GM23338 (cell line): ENCODE measurements around the gene PPP1R9A. TPM values are rescaled to one million over a fixed set of nuclear protein-coding genes. Genes with fewer than 3 reads are reported as not detected.

Source experiments
- ATAC-seq: fragments of 200-7000 bp; cut with Tn5 transposase; 3 replicates; pipeline ENCODE4 v1.9.1; 2020
- DNase-seq: peaks from one replicate; pipeline ENCODE4 v3.0.0-alpha.2; 2015; ENCODE audit warnings: low spot score
- H2AFZ ChIP-seq: fragments of 200-600 bp; sonication (generic); 2 replicates; pipeline ENCODE4 v1.8.0; 2016; ENCODE audit warnings: antibody characterized with exemption, mild to moderate bottlenecking, moderate library complexity
- H3F3A ChIP-seq: fragments of 200-600 bp; sonication (generic); replicated peaks from 2 replicates; pipeline ENCODE4 v1.8.0; 2017; ENCODE audit warnings: antibody characterized with exemption, mixed run types, low read depth
- H3K27ac ChIP-seq: fragments of 200-600 bp; sonication (generic); 2 replicates; pipeline ENCODE4 v1.6.1; 2016; ENCODE audit warnings: low read depth
- H3K27me3 ChIP-seq: fragments of 200-600 bp; sonication (generic); 2 replicates; pipeline ENCODE4 v1.8.0; 2016; ENCODE audit warnings: mild to moderate bottlenecking, mixed run types, moderate library complexity; ENCODE audit not compliant: insufficient read depth
- H3K36me3 ChIP-seq: fragments of 200-600 bp; sonication (generic); 2 replicates; pipeline ENCODE4 v1.8.0; 2016; ENCODE audit warnings: mild to moderate bottlenecking; ENCODE audit not compliant: insufficient read depth
- H3K4me1 ChIP-seq: fragments of 200-600 bp; sonication (generic); 2 replicates; pipeline ENCODE4 v1.8.0; 2016; ENCODE audit warnings: mild to moderate bottlenecking, moderate library complexity; ENCODE audit not compliant: insufficient read depth
- H3K4me2 ChIP-seq: fragments of 200-600 bp; sonication (generic); 2 replicates; pipeline ENCODE4 v1.7.1; 2017; ENCODE audit warnings: mixed run types
- H3K4me3 ChIP-seq: fragments of 200-600 bp; sonication (generic); 2 replicates; pipeline ENCODE4 v1.6.1; 2016; ENCODE audit warnings: mixed run types
- H3K79me2 ChIP-seq: fragments of 200-600 bp; sonication (generic); replicated peaks from 2 replicates; pipeline ENCODE4 v1.8.0; 2017; ENCODE audit warnings: mild to moderate bottlenecking; ENCODE audit not compliant: insufficient read depth
- H3K9me2 ChIP-seq: fragments of 200-600 bp; sonication (generic); 2 replicates; pipeline ENCODE4 v1.8.0; 2017; ENCODE audit not compliant: insufficient read depth
- H4K20me1 ChIP-seq: fragments of 200-600 bp; sonication (generic); replicated peaks from 2 replicates; pipeline ENCODE4 v1.8.0; 2017; ENCODE audit warnings: mild to moderate bottlenecking; ENCODE audit not compliant: insufficient read depth
- H3K27ac Mint-ChIP-seq: 2 replicates; pipeline ENCODE4 v1.8.0; 2020; ENCODE audit warnings: inconsistent platforms, mild to moderate bottlenecking, moderate library complexity, mixed read lengths
- H3K27me3 Mint-ChIP-seq: 3 replicates; pipeline ENCODE4 v1.8.0; 2022; ENCODE audit warnings: low read depth, mild to moderate bottlenecking, moderate library complexity, mixed read lengths, inconsistent platforms; ENCODE audit not compliant: insufficient read depth, poor library complexity
- H3K36me3 Mint-ChIP-seq: 3 replicates; pipeline ENCODE4 v1.8.0; 2021; ENCODE audit warnings: low read depth, mild to moderate bottlenecking, inconsistent platforms, moderate library complexity, mixed read lengths
- H3K4me1 Mint-ChIP-seq: 3 replicates; pipeline ENCODE4 v1.8.0; 2020; ENCODE audit warnings: mild to moderate bottlenecking, inconsistent platforms, mixed read lengths
- H3K4me3 Mint-ChIP-seq: 3 replicates; pipeline ENCODE4 v1.8.0; 2021; ENCODE audit warnings: moderate library complexity, mild to moderate bottlenecking, inconsistent platforms, mixed read lengths
- H3K9me3 Mint-ChIP-seq: 3 replicates; pipeline ENCODE4 v1.8.0; 2020; ENCODE audit warnings: moderate library complexity, mild to moderate bottlenecking, inconsistent platforms, mixed read lengths
- CTCF ChIP-seq, 2 experiments: fragments of 200-600 bp in 1 of 2; sonication (generic) in 1 of 2; conservative IDR thresholded peaks; 2 replicates each; pipeline versions ENCODE4 v1.5.1 to v1.6.1; 2016 to 2017; ENCODE audit warnings: antibody characterized with exemption in 2 of 2, low read depth in 2 of 2, mild to moderate bottlenecking in 2 of 2, moderate library complexity in 1 of 2
- JUNB ChIP-seq: IDR thresholded peaks from one replicate; pipeline ENCODE4 v1.6.1; 2016; ENCODE audit warnings: antibody characterized with exemption; ENCODE audit not compliant: unreplicated experiment
- STAT1 ChIP-seq: IDR thresholded peaks from one replicate; pipeline ENCODE4 v1.6.1; 2016; ENCODE audit warnings: antibody characterized with exemption; ENCODE audit not compliant: unreplicated experiment
- ZNF331 ChIP-seq: fragments of 250-450 bp; sonication (Bioruptor Pico); IDR thresholded peaks from 2 replicates; pipeline ENCODE4 v1.5.0; 2020; ENCODE audit warnings: low read depth, mild to moderate bottlenecking, moderate library complexity
- polyA plus RNA-seq: library from polyadenylated mRNA; unstranded; fragments of >200 nt; fragmentation: Nextera tagmentation; extraction: Ambion mirVana; gene quantifications from 2 replicates; pipeline ENCODE4 v1.2.1, GENCODE V29; 2016
- total RNA-seq: library from RNA; depleted of rRNA; stranded (reverse); fragments of >200 nt; shearing (Covaris generic); gene quantifications from 2 replicates; pipeline ENCODE4 v1.2.3, GENCODE V29; 2014
- TF ChIP-seq, protein P1 (sequence below): IDR thresholded peaks from one replicate; pipeline ENCODE4 v1.6.1; 2018; ENCODE audit warnings: antibody characterized with exemption; ENCODE audit not compliant: unreplicated experiment
- TF ChIP-seq, protein P2 (sequence below): IDR thresholded peaks from 2 replicates; pipeline ENCODE4 v1.6.1; 2016; ENCODE audit warnings: antibody characterized with exemption

Gene PPP1R9A
- total and polyA plus RNA-seq, 2 experiments from 2014 or later: 10.6 to 31.8 TPM

DNA sequence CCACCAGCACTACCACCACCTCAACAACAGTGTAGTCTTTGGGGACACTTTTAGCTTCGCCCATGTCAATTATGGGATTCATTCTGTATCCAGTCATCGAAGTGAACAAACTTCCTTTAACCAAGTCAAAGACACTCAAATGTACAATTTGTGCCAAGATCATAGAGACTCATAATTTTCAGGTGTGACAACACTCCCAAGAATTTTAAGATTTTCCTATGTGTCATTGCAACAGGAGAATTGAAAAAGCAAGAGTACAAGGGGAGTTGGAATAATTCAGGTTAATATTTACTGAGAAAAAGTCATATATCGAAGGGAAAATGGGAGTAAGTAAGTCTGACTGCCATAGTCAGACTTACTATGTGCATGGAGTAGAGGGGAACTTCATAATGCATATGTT lies 390.7 kb downstream of the PPP1R9A start:
- ATAC-seq: no peak
- Histone ChIP-seq H3K4me3 (no peak overlapping the region), H3K27me3 (no peaks in the 10 kb centered on the region), H3K79me2 (no peaks in the 10 kb centered on the region), H3K36me3 (no peaks in the 10 kb centered on the region), H3K4me1 (peaks cover 5% of the 10 kb centered on the region; the same call in 1 of the 2 replicates), H4K20me1 (no peaks in the 10 kb centered on the region), H3K4me2 (no peak overlapping the region), H3K27ac (no peak overlapping the region), H3F3A (no peaks in the 10 kb centered on the region), H2AFZ (no peak overlapping the region), H3K9me2 (no peaks in the 10 kb centered on the region)
- Mint-ChIP-seq H3K4me3 (no peak overlapping the region), H3K27ac (no peak overlapping the region), H3K4me1 (peaks cover 4% of the 10 kb centered on the region), H3K9me3 (no peaks in the 10 kb centered on the region), H3K27me3 (no peaks in the 10 kb centered on the region), H3K36me3 (no peaks in the 10 kb centered on the region)
- no peak for DNase-seq
- TF ChIP-seq, protein P1, sequence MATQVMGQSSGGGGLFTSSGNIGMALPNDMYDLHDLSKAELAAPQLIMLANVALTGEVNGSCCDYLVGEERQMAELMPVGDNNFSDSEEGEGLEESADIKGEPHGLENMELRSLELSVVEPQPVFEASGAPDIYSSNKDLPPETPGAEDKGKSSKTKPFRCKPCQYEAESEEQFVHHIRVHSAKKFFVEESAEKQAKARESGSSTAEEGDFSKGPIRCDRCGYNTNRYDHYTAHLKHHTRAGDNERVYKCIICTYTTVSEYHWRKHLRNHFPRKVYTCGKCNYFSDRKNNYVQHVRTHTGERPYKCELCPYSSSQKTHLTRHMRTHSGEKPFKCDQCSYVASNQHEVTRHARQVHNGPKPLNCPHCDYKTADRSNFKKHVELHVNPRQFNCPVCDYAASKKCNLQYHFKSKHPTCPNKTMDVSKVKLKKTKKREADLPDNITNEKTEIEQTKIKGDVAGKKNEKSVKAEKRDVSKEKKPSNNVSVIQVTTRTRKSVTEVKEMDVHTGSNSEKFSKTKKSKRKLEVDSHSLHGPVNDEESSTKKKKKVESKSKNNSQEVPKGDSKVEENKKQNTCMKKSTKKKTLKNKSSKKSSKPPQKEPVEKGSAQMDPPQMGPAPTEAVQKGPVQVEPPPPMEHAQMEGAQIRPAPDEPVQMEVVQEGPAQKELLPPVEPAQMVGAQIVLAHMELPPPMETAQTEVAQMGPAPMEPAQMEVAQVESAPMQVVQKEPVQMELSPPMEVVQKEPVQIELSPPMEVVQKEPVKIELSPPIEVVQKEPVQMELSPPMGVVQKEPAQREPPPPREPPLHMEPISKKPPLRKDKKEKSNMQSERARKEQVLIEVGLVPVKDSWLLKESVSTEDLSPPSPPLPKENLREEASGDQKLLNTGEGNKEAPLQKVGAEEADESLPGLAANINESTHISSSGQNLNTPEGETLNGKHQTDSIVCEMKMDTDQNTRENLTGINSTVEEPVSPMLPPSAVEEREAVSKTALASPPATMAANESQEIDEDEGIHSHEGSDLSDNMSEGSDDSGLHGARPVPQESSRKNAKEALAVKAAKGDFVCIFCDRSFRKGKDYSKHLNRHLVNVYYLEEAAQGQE: no peak
- TF ChIP-seq CTCF (conservative IDR thresholded peaks at IDR 0.05; ENCODE audit: low read depth in 2 of 2) (no peak), STAT1 (no peak), ZNF331 (no peak), JUNB (no peak)
- TF ChIP-seq, protein P2, sequence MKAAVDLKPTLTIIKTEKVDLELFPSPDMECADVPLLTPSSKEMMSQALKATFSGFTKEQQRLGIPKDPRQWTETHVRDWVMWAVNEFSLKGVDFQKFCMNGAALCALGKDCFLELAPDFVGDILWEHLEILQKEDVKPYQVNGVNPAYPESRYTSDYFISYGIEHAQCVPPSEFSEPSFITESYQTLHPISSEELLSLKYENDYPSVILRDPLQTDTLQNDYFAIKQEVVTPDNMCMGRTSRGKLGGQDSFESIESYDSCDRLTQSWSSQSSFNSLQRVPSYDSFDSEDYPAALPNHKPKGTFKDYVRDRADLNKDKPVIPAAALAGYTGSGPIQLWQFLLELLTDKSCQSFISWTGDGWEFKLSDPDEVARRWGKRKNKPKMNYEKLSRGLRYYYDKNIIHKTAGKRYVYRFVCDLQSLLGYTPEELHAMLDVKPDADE: no peak

- H3K79me2 ChIP-seq: no peaks in the 10 kb centered on the region
- Mint-ChIP-seq H3K27ac (no peak overlapping the region), H3K4me3 (no peak overlapping the region)
- no peak for TF ChIP-seq CTCF (conservative IDR thresholded peaks at IDR 0.05; ENCODE audit: low read depth in 2 of 2)
Measured at GRCh38 chr7:95303013-95303905, 395.9 kb downstream of the PPP1R9A start.

More at GRCh38 chr7:95303013-95303905, 395.9 kb downstream of the PPP1R9A start:
- Histone ChIP-seq H3K4me1 (no peaks in the 10 kb centered on the region), H3F3A (no peaks in the 10 kb centered on the region), H3K36me3 (no peaks in the 10 kb centered on the region), H3K4me2 (no peak overlapping the region), H4K20me1 (no peaks in the 10 kb centered on the region), H2AFZ (no peak overlapping the region), H3K4me3 (no peak overlapping the region), H3K27me3 (no peaks in the 10 kb centered on the region), H3K9me2 (no peaks in the 10 kb centered on the region), H3K27ac (no peak overlapping the region)
- no peak for ATAC-seq
- no peak for DNase-seq
- Mint-ChIP-seq H3K36me3 (no peaks in the 10 kb centered on the region), H3K27me3 (no peaks in the 10 kb centered on the region), H3K4me1 (peaks cover 10% of the 10 kb centered on the region), H3K9me3 (no peaks in the 10 kb centered on the region)
